Right ventricle myocardium inferior (tissue), 1 donor: Measurements from ENCODE around the gene ATOSA. TPM values are rescaled to one million over a fixed set of nuclear protein-coding genes. Genes with fewer than 3 reads are reported as not detected.

ENCODE experiments used
- ATAC-seq: fragments of 200-7000 bp; cut with Tn5 transposase; one replicate; pipeline ENCODE4 v1.9.1; 2020; ENCODE audit warnings: mild to moderate bottlenecking, moderate library complexity
- DNase-seq: peaks from one replicate; pipeline ENCODE4 v3.0.0; 2021; ENCODE audit errors: missing footprints
- intact Hi-C: fragments of 100-400 bp; cut with DNase I; formaldehyde crosslinking; loops from one replicate; pipeline ENCODE4 v1.11.0; 2022
- total RNA-seq: library from RNA; stranded (reverse); fragmentation: NEBNext Ultra II Directional; extraction: Animal tissue kit (Norgen Biotek cat#: 25700); gene quantifications from one replicate; pipeline ENCODE4 v1.2.1, GENCODE V29; 2021
- donor health status: DM: no; HTN: yes; CAD: no; lungs with severe emphysema.

ATOSA gene
- total RNA-seq, 1 donor from 2014 or later, result 21.7 TPM

DNA sequence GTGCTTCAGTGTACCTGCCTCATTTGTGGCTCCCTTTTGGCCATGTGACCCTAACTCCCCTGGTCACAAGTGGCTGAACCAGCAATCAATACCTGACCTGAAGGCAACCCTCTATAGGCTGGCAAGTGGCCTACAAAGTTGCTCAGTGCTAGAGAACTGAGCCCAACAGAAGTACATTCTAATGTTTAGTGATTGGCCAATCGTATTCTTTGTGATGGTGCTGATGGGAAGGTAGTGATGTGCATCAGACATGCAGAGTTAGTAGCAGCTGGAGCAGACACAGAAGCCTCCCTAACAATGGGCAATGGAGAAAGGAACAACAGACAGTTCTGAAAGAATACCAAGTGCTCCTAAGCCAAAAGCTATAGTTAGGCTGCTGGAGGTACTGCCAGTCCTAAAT lies 10.4 kb upstream of the ATOSA start:
- intact Hi-C loops, result no loop called here
- no peak for ATAC-seq

DNA sequence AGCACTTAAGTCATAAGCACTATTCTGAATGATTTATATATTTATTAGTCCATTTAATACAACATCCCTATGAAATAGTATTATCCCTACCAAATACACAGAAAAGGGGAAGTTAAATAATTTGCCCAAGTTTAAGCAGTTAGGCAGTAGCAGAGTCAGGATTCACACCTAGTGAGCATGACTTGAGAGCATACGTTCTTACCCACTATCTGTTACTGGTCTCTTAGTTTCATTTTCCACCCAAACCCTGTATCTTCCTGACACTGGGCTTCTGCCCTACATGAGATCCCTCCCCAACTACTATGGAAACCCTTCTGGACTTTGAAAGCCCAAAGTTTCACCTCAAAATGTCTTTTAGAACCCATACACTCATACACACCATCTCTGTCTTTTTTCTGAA lies 4.4 kb upstream of the ATOSA start:
- intact Hi-C loops, result no loop called here
- ATAC-seq, result no peak
- DNase-seq, result no peak

More for the DNA sequence above, 10.4 kb upstream of the ATOSA start:
- no peak for DNase-seq

DNA sequence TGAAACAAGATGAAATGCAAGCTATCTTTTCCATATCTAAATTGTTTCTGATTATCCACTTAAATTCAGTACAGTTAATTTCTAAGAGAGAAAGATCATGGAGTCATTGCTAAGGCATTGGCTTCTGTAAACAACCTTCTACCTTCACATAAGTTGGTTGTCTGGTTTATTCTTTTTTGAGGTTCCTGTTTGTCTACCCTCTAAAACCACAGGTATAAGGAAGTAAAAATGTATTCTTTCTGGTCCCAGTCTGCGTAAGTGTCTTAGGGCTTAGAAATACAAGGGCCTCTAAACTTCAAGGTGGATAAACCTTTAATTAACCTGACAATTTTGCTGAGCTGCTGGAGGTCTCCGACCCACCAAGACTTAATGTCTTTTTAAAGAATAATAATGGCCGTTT lies 3.6 kb upstream of the ATOSA start:
- DNase-seq, result no peak
- no peak for ATAC-seq
- intact Hi-C loops, result no loop called here

DNA sequence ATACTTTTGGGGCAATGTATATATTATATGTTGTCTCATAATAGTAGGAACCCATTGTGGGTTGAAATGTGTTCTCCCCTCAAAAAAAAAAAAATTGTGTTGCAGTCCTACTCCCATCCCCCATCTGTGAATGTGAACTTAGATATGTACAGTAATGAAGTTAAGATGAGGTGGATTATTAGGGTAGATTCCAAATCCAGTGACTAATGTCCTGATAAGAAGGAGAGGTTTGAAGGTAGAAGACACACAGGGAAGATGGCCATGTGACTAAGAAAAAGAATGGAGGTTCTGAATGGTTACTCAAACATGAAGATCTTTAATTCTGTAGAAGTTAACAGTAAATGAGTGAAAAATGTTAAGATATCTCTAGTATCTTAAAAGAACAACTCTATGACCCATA lies 3.0 kb upstream of the ATOSA start:
- intact Hi-C loops, result no loop called here
- no peak for ATAC-seq
- no peak for DNase-seq

DNA sequence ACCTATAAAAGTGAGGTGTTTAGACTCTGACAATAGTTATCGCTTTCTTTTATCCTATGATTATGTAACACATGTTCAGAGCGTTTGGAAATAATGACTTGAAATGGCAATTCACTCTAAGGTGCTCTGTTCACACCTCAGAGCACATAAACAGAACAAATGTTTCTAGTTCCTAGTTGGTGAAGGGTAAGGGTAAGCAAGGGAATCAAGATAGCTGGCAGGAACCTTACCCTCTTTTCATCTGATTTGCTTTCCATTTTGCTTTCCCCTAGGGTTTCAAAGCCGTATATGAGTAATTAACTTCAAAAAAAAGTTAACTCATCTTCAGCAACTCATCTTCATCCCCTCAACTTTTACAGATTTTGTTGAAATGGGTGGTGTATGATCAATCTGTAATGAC lies 2.3 kb upstream of the ATOSA start:
- intact Hi-C loops, result no loop called here
- DNase-seq (no peak), ATAC-seq (no peak)

DNA sequence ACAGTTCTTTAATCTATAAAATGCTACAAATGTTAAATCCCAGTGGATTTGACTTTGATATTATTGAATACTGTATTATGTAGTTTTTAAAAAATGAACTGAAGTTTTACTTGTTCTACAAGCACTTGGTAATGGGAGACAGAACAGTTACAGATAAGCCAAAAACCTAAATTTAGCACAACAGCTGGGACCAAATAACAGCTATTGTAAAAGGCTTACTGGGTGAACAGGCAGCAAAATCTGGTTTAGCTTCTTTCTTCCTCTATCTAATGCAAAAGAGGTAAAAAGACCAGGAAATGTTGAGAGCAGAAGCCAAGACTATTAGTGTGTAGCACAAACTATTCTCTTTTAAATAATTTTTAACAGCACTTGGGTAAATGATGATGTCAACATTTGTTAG lies 1.6 kb upstream of the ATOSA start:
- ATAC-seq (no peak), DNase-seq (peak; percentile 20)
- intact Hi-C loops, result no loop called here

DNA sequence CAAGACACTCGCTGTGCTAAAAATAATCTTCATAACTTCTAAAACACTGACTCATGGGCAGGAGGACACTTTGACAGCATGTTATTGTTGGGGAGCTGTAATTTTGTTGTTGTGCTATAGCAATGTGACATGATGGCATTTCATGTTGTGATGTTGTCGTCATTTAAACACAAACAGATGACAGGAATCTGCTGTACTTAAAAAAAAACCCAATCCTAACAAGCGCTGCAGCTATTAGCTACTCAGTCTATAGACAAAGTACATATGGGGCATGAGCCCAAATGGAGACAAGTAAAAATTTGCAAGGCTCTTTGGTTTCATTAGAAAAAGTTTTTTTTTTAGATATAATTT lies 828 bp upstream of the ATOSA start:
- DNase-seq (no peak), ATAC-seq (no peak)
- intact Hi-C loops, result no loop called here

DNA sequence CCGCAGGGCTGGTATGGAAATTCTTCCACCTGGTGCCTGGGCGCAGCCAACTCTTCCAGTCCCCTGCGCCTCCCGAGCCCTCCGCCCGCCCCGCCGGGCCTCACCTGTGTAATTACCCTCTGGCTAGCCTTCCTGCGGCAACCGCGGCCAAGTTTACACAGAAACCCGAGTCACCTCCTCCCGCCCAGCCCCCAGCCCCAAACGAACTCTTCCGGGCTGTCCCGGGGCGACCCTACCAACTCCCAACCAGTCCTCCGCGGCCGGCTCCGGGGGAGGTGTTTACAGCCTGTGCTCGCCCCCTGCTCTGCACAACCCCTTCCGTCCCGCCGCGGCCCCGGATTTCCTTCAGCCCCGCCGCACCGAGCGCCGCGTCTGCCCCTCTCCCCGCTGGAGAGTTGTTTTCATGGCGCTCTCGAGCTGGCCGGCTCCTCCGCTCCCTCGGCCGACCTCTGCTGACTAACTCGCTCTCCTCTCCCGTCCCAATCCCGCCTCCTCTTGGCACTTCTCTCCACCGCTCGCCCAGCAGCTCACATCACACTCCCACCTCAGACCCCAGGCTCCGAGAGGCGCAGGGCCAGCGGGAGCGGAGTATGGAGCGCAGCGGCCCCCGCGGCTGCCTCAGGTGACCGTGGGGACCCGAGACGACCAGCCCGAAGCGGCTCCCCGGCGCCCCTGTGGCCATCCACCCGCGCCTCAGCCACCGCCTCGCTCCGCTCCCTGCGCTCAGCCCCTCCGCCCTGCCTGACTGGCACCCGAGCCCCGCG lies 538 bp downstream of the ATOSA start:
- DNase-seq (peak; percentile 85), ATAC-seq (peak; percentile 76)
- intact Hi-C loops, result loop anchor here (5.0 kb wide), 4 partner anchors 51 to 111 kb away; partner anchors contain the start of gene ARPP19

DNA sequence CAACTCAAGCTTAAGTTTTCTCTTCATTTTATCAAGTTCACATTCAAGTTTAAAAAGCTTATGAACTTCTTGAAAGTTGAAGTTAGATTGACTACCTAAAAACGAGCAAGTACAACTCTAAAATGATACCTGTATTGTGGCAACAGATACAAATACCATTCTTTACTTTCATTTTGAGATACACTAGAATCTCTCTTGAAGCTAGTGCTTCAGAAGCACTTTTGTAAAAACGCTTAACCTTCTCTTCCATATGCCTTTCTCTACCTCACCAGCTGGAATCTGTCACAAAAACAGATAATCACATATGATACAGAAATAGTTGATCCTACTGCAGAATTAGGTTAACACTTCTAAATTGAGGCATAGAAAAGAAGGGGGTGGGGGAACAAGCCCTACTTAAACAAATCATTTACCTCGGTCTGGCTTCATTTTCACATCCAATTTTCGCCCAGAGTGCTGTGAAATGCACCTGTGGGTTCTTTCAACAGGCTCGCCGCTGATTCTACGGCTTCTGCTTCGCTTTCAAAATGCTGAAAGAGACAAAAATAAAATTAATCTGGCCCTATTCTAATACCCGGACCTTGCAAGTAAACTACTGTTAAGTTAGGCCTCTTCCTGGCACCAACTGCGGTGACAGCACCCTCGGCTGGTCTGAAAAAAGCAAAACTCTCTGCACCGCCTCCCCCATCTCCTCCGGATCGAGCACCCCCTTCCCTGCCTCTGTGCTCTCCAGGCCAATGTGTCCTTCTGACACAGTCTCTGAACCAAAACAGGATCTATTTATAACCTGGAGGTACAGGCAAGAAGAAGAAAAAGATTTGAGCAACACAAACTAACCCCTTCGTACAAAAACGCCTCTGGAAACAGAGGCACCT lies 1.4 kb downstream of the ATOSA start:
- peak; percentile 56 for ATAC-seq
- intact Hi-C loops, result loop anchor here (5.0 kb wide), 4 partner anchors 51 to 111 kb away; partner anchors contain the start of gene ARPP19
- DNase-seq, result peak; percentile 67

DNA sequence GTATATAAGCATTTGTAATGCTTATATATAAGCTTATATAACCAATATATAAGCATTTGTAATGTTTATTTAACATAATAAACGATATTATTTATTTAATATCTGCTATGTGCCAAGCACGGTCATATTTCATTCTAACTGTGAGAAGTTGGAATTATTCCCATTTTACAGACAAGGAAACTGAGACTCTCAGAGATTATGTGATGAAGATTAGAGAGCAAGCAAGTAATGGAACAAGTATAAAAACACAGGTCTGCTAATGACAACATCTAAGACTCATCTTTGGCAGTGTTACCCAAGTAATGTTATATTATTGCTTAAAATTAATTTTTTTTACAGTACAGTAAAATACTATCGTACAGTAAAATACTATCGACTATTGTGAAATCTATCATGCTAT lies 4.4 kb downstream of the ATOSA start:
- intact Hi-C loops, result loop anchor here (5.0 kb wide), 4 partner anchors 48 to 108 kb away; partner anchors contain the start of gene ARPP19

DNA sequence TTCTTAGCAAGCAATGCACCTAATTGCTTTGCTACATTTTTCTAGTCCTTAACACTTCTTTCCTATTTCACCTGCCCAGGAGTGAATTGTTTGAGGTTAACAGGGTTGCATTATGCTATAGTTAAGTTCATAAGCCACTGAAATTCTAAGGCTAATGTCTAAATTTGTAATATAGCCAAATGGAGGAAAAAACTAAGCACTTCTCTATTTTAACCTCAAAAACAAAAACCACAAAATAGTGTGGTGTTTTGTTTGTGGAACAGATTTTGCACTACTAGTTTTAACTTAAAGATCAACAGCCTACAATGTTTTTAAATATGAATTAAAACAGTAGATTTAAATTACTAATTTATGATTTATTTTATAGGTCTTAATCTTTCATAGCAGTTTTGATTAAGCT lies 5.5 kb downstream of the ATOSA start:
- ATAC-seq, result no peak
- intact Hi-C loops, result no loop called here

More for the DNA sequence above, 4.4 kb downstream of the ATOSA start:
- no peak for DNase-seq
- ATAC-seq, result no peak

DNA sequence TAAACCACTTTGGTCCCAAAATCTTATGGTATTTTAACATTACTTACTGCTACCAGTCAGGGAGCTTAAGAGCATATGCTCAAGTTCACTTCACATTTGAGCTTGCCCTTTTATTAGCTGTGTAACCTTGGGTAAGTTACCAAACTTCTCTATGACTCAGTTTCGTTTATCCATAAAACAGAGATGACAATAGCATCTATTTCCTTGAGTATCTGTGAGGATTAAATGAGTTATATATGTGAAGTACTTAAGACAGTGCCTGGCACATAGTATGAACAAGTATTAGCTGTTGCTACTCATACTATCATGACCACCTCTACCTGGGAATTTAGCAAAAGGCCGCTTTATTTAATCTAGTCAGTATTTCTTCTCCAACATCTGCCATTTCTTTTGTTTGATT lies 5.9 kb downstream of the ATOSA start:
- no peak for ATAC-seq
- intact Hi-C loops, result no loop called here
- DNase-seq, result no peak

More for the DNA sequence above, 5.5 kb downstream of the ATOSA start:
- no peak for DNase-seq

DNA sequence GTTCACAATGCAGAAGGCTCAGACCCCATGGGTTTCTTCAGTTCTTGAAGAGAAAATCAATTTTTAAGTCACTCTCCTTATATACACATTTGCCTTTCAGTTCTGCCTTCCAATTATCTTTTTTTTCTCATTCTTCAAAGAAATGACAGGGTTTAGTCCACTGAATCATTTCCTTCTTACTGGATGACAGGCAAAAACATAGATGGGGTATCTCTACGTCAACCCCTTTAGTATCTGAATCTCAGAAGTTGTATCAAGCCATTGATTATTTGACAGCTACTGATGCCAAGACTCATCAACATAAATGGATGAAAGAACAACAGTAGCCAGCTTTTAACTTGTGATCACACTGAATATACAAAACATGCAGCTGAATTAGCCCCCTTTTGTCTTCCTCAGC lies 6.5 kb downstream of the ATOSA start:
- no peak for DNase-seq
- intact Hi-C loops, result no loop called here
- no peak for ATAC-seq

DNA sequence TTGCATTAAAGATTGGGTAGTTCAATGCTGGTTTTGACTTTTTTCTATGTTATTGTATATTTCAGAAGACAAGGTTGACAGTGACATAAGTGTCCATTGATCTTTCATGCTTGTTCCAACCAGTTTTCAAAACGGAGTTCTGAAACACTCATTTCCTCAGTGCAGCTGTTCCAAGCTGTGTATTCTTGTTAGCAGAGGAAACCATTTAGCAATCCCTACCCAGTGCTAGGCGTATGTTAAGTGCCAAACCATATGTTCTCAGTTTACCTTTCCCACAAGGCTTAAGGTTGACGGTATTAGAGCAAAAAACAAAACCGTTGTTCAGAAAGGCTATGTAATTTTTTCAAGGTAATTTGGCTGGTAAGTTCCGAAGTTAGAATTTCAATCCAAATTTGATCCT lies 9.1 kb downstream of the ATOSA start:
- ATAC-seq, result no peak
- no peak for DNase-seq
- intact Hi-C loops, result no loop called here

DNA sequence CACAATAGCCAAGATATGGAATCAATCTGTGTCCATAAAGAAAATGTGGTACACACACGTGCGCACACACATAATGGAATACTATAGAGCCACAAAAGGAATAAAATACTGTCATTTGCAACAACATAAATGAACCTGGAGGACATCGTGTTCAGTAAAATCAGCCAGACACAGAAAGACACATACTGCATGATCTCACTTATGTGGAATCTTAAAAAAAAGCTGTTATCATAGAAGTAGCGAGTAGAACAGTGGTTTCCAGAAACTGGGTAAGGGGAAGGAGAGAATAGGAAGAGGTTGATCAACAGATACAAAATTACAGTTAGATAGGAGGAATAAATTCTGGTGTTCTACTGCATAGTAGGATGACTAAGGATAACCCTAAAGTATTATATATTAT lies 11.1 kb downstream of the ATOSA start:
- intact Hi-C loops, result no loop called here
- DNase-seq, result no peak
- ATAC-seq, result no peak

DNA sequence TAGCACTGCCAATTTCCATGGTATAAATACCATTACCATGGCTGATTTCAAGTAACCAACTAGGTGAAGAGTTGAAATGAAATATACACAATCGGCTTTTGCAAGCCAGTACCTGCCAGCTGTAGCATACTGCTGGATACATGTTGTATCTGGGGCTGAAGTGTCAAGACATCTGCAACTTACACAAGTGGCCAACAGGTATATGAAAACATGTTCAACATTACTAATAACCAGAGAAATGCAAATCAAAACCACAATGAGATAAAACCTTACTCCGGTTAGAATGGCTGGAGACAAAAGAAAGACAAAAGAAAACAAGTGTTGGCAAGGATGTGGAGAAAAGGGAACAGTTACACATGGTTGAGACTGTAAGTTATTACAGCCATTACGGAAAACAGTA lies 11.6 kb downstream of the ATOSA start:
- ATAC-seq (no peak), DNase-seq (no peak)
- intact Hi-C loops, result no loop called here

DNA sequence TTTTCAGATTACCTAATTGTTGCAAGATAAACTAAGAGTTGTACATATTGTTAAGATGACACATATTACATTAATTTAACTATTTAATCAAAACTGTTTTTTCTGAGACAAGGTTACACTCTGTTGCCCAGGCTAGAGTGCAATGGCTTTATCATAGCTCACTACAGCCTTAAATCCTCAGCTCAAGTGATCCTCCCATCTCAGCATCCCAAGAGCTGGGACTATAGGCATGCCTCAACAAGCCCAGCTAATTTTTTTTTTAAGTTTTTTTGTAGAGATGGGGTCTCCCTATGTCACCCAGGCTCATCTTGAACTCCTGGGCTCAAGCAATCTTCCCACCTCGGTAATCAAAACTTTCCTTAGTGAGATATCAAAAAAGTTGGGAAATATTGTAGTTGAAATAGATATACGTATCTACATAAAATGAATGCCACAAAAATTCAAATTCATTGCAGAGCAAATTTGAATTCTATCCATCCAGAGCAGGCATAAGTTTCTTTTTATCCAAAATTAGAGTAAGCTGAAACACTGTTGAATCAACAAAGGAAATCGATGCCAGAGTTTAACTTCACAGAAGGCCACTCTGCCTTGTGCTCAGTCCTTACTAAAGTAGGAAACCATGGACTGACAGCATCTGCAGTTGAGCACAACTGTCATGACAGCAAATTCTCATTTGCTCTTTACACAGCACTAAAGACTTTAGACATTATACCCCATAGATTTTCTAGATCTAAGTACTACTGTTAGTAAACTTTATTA lies 15.5 kb downstream of the ATOSA start:
- intact Hi-C loops, result no loop called here
- ATAC-seq, result no peak
- no peak for DNase-seq

DNA sequence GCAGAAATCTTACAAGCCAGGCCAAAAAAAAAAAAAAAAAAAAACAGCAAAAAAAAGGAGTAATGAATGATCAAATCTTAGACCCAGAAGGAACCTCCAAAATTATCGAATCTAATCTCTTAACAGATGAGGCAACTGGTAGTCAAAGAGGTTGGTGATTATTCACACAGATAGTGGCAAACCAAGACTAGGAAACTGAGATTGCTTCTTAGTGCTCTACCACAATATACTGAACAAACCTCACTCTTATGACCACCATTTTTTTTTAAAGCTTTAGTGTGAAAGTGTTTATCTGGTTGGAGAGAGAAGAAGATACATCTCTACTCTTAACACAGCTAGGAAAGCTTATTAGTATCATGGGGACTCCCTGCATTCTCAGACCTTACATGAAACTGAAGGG lies 17.3 kb downstream of the ATOSA start:
- DNase-seq (no peak), ATAC-seq (no peak)
- intact Hi-C loops, result no loop called here

DNA sequence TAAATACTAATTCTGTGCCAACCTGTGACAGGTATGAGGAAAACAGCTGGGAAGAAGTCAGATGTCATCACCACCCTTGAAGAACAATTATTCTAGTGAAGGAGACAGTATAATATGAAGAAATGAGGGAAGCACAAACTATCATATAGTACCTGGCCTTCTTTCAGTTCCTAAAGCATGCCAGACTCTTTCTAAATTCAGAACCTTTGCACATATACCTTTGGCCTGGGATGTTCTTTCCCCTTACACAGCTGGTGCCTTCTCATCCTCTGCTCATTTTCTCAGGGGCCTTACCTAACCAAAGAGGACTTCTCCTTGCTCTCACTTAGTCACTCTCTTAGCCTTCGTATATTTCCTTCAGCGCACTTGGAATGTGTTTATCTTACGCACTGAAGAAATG lies 19.0 kb downstream of the ATOSA start:
- intact Hi-C loops, result no loop called here
- no peak for ATAC-seq
- no peak for DNase-seq
